Vagina (tissue), 2 donors: ENCODE data around the gene UBN1.

Experiments
- CTCF ChIP-seq, 3 experiments: fragments of 450-650 bp in 2 of 3; fragments of 200-600 bp in 1 of 3; sonication (generic) in 1 of 3; IDR thresholded peaks; one replicate each; pipeline ENCODE4 v1.5.1; 2017 to 2019; ENCODE audit warnings: antibody characterized with exemption in 3 of 3, mild to moderate bottlenecking in 2 of 3, moderate library complexity in 2 of 3
- POLR2AphosphoS5 ChIP-seq, 2 donors: sonication (generic); formaldehyde crosslinking; IDR thresholded peaks; one replicate each; pipeline ENCODE4 v1.9.0; 2017; ENCODE audit warnings: antibody characterized with exemption in 2 of 2, mild to moderate bottlenecking in 2 of 2, low read depth in 1 of 2; ENCODE audit not compliant: insufficient read depth in 1 of 2

DNA sequence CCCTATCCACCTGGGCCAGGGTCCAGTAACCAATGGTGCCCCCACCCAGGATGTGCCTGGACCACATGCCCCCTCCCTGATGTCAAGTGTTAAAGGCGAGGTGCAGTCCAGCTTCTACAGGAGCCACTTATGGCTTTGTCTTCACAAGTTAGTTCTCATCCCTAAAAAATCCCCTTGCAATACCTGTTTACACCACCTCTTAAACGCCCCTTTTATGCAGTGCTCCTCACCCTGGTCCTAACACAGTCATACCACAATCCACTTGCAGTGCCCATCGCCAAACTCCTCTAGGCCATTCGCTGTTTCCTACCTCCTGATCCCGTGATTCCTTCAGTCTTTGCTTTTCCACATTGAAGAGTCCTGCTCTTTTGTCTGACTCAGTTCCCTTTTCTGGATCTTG is 7.3 kb upstream of the UBN1 start:
- TF ChIP-seq CTCF (IDR thresholded peaks at IDR 0.05): no peak
- TF ChIP-seq POLR2AphosphoS5 (IDR thresholded peaks at IDR 0.05; ENCODE audit: insufficient read depth in 1 of 2, low read depth in 1 of 2): no peak
